Stimulated activated CD4-positive, alpha-beta T cell treated with anti-CD3 and anti-CD28 coated beads, TNF-alpha, amount 100 ng/mL, for 4 hours (primary cell): ENCODE data around the gene AOPEP.

Experiments used
- DNase-seq, 3 experiments: peaks; one replicate each; pipeline ENCODE4 v3.0.0-alpha.2; 2020; ENCODE audit warnings: low read depth in 3 of 3

AOPEP gene

GRCh38 chr9:94794476-94795167, 68.1 kb downstream of the AOPEP start:
- DNase-seq, result no peak

DNA sequence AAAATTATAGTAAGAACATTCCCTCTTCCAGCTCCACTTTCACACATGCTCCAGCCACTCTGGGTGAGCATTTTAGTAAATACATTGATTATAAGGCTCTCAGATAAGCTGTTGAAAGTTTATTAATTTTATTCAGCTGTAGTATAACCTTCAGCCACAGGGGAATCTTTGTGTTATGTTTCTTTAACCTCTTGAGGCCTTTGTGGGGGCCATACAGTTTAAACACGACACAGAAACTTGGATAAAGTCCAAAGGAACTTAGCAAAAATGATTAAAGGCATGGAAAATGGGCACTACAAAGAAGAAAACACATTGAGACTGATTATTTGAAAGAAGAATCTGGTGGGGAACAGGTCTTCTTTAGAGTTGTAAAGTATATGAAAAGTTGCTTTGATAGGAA, 70.2 kb downstream of the AOPEP start:
- no peak for DNase-seq

DNA sequence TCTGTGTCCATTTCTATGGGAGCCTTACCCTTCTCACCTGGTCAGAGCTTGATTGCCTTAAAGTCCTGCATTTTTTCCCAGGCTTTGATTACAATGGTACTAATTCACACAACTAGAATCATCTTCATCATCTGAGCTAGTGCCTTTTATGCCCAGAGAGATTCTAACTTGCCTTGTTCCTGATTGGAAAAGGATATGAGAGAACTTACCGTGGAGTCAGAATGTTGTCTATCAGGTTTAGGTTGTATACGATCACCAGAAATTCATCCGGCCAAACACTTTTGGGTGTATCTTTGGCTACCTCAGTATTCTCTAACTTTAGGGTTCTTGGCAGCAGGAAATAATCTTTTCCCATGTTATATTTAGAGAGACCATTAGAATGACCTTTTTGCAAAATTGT, 71.7 kb downstream of the AOPEP start:
- DNase-seq, result no peak

GRCh38 chr9:94798708-94799107, 72.2 kb downstream of the AOPEP start:
- no peak for DNase-seq

- DNase-seq, result no peak
Measured at GRCh38 chr9:94799578-94800264, 73.2 kb downstream of the AOPEP start.

- DNase-seq, result no peak
Measured at GRCh38 chr9:94800424-94801117, 74.1 kb downstream of the AOPEP start.

- no peak for DNase-seq
Measured at GRCh38 chr9:94801234-94801633, 74.7 kb downstream of the AOPEP start.

- no peak for DNase-seq
Measured at GRCh38 chr9:94801681-94802080, 75.2 kb downstream of the AOPEP start.

DNA sequence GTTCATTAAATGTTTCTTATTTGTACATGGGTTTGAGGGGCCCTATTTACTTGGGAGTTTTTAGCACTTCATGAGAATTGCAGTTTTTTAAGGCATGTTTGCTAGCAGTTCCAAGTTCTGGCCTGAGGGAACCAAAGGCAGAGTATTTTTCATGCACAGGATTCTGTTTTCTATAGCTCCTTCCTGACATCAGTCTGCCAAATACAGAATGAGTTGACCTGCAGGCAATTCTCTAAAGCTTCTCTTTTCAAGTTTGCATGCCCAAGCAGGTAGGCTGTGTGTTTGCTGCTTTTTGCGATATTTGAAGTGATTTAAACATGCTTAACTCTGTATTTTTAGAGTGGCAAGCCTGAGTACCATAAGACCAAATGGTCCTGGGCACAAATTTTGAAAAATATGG, 75.8 kb downstream of the AOPEP start:
- no peak for DNase-seq

- no peak for DNase-seq
Measured at GRCh38 chr9:94802793-94803192, 76.3 kb downstream of the AOPEP start.

- DNase-seq, result no peak
Measured at GRCh38 chr9:94804316-94804715, 77.8 kb downstream of the AOPEP start.

DNA sequence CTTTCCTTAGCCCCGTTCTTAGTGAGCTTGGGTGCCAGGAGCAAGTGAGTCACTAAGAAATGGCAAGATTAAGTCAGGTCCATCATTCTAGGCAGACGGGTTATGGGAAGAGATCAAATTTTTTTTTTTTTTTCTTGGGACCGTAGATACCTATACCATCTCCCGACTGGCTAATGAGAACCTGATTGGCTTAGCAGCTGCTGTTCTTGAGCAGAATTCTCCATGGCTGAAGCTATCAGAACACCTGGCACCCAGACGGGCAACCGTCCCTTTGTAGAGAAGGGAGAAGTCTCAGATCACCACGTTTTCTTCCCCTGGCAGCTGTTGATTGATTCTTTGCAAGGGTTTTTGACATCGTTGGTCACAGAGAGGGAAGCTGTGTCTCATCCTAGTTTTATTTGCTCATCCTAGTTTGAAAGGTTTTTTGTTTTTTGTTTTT, 78.6 kb downstream of the AOPEP start:
- no peak for DNase-seq

- no peak for DNase-seq
Measured at GRCh38 chr9:94805585-94805984, 79.1 kb downstream of the AOPEP start.

DNA sequence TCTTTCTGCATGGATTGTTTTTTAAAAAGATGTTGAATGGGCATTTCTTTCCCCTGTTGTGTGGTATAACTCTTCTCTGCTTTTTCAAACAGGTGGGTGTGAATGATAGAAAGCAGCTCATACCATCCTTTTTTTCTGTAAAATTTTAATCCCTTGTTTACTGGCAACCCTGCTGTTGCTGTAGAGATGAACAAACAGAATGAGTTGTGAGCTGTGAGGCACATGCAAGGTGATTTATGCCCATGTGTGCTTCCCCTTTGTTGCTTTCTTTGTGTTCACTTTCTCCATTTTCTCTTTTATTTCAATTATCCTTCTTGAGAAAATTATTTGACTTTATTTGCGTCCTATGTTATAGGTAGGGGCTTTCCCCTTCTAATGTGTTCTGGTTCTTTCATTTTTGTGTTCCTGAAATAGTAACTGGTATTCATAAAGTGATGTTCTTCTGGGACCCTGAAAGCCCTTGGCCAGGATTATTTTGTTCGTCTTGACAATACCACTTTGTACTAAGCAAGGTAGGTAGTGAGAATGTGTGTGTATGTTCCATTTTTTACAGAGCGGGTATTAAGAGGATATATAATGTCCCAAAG, 79.9 kb downstream of the AOPEP start:
- DNase-seq, result no peak

DNA sequence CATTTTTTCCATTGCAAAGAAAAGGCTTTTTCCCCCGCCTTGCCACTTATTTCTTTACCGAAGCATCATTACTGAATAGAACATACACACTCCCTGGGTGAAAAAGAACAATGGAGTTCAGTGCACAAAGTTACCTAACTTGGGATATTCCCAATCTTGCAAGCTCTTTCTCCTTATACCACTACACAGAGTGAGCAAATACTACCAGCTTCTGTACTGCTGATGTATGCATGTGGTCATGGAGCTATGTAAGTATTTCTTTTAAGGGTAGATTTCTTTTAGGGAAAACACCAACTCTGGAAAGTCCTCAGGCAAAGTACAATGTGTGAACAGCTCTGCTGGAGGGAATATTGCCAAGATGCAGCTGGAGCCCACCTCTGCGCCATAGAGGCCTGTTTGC, 81.1 kb downstream of the AOPEP start:
- no peak for DNase-seq

GRCh38 chr9:94808926-94809700, 82.6 kb downstream of the AOPEP start:
- no peak for DNase-seq

- no peak for DNase-seq
Measured at GRCh38 chr9:94809778-94810177, 83.3 kb downstream of the AOPEP start.

DNA sequence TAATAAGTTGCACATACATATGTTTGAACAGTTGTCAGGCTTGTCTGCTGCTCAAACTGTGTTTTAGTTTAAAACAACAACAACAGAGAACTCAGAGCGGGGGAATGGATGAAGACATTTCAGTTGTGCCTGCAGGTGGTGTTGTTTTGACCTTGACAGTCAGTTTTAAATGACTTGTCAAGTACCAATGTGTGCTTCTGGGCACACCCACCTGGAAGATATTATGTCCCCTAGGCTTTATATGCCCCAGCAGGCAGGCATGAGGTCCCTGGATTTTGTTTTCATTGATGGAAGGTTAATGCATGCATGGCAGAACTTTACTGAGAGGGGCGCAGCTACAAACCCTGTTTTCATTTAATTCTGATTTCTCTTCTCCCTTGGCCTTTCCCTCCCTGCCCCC, 84.6 kb downstream of the AOPEP start:
- no peak for DNase-seq

DNA sequence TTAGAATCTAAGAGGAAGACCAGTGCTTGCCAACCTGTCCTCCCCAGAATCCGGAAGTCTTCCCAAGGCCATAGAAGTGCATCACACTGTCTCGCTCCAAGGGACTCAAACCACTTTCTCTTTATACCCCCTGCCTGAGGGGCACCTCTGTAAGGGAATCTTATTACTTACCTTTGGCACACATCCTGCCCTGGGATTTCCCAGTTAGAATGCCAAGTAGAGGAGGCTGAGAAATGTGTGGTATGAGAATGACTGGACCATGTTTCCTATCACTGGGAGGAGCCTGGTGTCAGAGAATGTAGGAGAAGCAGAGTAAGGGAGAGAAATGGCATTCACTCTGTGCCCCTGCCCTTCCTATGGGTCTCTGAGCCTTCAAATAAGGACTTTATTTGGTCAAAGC, 85.8 kb downstream of the AOPEP start:
- DNase-seq, result no peak

GRCh38 chr9:94813379-94813778, 86.9 kb downstream of the AOPEP start:
- DNase-seq, result no peak

- no peak for DNase-seq
Measured at GRCh38 chr9:94817291-94818177, 91.0 kb downstream of the AOPEP start.
